Mucosa of stomach (tissue), 1 donor: ENCODE measurements around the gene RAB8B.
"Not testable (repeated sequence)": the region's sequence is repeated elsewhere in the genome, so short reads cannot be mapped to it uniquely, and the experiment has no call there.

Experiments used
- H3K27me3 ChIP-seq: one replicate; pipeline ENCODE4 v1.7.0; 2013; ENCODE audit warnings: mild to moderate bottlenecking, low read length; ENCODE audit not compliant: control insufficient read depth, insufficient read depth
- H3K36me3 ChIP-seq: one replicate; pipeline ENCODE4 v1.7.0; 2013; ENCODE audit warnings: low read length; ENCODE audit not compliant: control insufficient read depth, insufficient read depth
- H3K4me1 ChIP-seq: one replicate; pipeline ENCODE4 v1.7.0; 2013; ENCODE audit warnings: mild to moderate bottlenecking, low read length; ENCODE audit not compliant: control insufficient read depth, insufficient read depth
- H3K4me3 ChIP-seq: one replicate; pipeline ENCODE4 v1.7.0; 2013; ENCODE audit warnings: low read length
- H3K9ac ChIP-seq: one replicate; pipeline ENCODE4 v1.7.0; 2013; ENCODE audit warnings: mild to moderate bottlenecking, low read length, moderate library complexity
- H3K9me3 ChIP-seq: one replicate; pipeline ENCODE4 v1.7.0; 2013; ENCODE audit warnings: mild to moderate bottlenecking, low read length, moderate library complexity; ENCODE audit not compliant: control insufficient read depth
- donor health status: Pancreatic carcinoma.

RAB8B gene

DNA sequence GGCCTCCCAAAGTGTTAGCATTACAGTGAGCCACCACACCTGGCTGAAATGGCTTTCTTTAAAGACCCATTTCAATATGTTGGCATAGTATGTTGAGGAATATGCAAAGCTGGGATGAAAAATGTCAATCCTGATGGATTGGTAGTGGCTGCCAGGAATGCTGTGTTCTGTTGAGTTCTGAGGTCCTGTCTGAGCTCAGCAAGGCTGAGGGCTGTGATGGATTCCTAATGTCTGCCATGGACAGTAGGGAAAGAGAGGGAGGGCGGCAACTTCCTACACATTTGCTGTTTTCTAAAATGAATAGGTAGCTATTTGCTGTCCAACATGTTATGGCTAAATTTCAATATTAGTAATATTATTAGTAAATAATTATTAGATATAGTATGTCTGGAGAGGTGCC is 8.2 kb downstream of the RAB8B start:
- H3K9ac ChIP-seq: no peak overlapping the region
- no peaks in the 10 kb centered on the region for H3K36me3 ChIP-seq
- H3K4me1 ChIP-seq: peaks cover 23% of the 10 kb centered on the region
- no peaks in the 10 kb centered on the region for H3K9me3 ChIP-seq
- no peak overlapping the region for H3K4me3 ChIP-seq
- no peaks in the 10 kb centered on the region for H3K27me3 ChIP-seq

DNA sequence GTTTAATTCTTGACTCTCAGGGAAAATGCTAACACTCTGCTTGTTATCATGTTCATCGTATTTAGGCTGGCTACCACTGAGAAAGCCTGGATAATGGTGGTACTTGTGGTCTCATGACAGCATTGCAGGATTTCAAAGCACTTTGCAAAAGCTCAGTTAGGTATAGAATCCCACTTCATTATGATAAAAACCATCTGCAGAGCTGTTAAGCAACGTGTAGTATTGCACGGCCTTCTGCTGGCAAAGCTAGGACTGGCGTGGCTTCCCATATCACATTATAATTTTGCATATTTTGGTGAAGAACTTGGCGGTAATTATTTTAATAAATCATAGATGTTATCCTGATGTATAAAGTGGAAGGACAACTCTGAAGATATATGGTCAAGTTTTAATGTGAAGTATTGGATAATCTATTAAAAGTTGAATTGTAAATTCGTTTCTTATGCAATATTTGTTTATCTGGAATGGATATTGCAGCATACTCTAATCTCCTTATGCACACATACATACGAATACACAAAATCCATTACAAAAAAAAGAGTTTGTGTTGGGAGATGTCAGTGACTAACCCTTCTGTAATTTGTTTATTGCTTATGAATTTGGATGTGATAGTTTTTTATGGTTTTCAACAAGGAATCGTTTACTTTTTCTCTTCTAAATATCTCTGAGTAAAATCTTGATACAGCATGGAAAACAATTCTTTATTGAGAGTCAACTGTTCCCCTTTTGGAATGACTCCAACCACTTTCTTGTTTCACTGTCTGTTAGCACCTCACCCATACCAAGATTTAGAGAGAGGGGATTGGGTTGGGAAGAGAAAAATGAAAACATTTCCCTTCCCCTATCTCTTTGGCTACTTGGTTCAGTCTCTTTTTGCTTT is 9.2 kb downstream of the RAB8B start:
- no peaks in the 10 kb centered on the region for H3K27me3 ChIP-seq
- H3K9me3 ChIP-seq: no peaks in the 10 kb centered on the region
- no peaks in the 10 kb centered on the region for H3K36me3 ChIP-seq
- H3K4me1 ChIP-seq: peaks cover 32% of the 10 kb centered on the region
- H3K9ac ChIP-seq: no peak overlapping the region
- no peak overlapping the region for H3K4me3 ChIP-seq

DNA sequence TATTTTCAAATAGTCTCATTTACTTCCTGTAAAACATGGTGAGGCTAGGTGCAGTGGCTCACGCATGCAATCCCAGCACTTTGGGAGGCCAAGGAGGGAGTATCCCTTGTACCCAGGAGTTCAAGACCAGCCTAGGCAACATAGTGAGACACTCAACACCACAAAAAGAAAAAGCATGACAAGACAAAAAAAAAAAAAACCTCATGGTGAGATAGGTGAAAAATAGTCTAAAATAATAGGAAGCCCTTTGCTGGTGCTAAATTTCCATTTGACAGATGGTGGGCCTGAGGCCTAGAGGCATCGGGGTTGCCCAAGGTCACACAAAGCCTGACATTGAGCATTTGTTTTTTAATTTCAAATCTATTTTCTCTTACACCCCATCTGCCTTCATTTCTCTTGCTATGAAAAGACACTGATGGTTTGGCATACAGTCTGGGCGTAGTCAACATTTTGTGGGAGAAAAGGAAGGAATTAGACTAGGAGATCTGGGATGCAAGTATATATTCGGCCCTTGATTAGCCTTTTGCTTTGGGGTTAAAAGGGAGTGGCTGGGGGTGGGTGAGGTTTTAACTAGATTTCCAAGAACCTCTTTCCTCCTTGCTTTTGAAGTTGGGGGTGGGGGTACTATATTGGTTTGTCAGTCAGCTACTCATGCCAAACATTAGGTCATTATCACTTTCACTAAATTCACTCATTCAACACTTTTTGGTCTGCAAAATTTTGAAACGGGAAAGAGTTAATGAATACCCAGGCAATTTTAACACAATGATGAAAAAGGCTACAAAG is 11.3 kb downstream of the RAB8B start:
- Histone ChIP-seq H3K27me3 (no peaks in the 10 kb centered on the region), H3K4me1 (peaks cover 32% of the 10 kb centered on the region), H3K9ac (no peak overlapping the region), H3K36me3 (no peaks in the 10 kb centered on the region), H3K9me3 (no peaks in the 10 kb centered on the region), H3K4me3 (no peak overlapping the region)

DNA sequence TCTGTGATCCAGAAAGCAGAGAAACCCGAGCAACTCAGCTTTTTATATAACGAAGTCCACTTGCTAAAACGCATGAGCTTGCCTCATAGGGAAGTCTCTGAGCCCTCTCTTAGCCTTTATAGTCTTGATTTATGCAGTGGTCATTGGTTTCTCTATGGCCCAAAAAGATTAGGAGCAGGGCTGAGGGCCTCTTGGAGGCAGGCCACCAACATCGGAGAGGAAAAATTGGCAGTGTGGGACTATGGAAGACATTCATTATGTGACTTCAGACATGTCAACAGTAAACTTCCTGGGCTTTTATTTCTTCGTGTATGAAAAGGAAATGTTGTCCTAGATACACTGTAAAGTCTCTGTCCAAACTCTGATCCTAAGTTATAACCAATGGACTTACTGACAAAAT is 13.5 kb downstream of the RAB8B start:
- Histone ChIP-seq H3K9me3 (no peaks in the 10 kb centered on the region), H3K9ac (no peak overlapping the region), H3K27me3 (no peaks in the 10 kb centered on the region), H3K36me3 (no peaks in the 10 kb centered on the region), H3K4me1 (peaks cover 32% of the 10 kb centered on the region), H3K4me3 (no peak overlapping the region)

DNA sequence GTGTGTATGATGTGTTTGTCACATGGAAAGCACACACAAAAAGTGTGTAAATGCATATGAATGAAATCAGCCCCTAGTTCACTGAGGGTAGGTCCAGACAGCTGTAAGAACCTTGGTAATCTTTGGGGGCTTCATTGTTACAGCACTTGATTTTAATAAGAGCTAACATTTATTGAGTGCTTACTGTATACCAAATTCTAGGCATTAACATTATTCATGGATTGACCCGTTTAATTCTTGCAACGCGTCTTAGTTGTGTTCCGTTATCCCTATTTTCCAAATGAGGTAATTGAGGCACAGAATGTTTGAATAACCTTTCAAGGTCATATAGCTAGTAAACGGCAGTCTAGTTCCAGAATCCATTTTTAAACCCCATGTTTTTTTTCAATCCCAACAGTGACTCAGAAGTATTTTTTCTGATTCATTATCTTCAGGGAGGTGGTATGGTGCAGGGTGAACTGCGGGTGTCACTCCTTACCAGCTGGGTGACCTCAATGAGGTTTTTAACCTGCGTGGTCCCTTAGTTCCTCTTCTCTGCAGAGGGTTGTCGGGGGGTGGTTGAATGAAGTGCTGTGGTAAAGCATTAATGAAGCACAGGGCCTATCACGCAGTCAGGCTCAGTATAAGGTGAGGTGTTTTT is 14.2 kb downstream of the RAB8B start:
- Histone ChIP-seq H3K4me1 (peaks cover 28% of the 10 kb centered on the region), H3K9ac (no peak overlapping the region), H3K4me3 (no peak overlapping the region), H3K27me3 (no peaks in the 10 kb centered on the region), H3K9me3 (no peaks in the 10 kb centered on the region), H3K36me3 (no peaks in the 10 kb centered on the region)

DNA sequence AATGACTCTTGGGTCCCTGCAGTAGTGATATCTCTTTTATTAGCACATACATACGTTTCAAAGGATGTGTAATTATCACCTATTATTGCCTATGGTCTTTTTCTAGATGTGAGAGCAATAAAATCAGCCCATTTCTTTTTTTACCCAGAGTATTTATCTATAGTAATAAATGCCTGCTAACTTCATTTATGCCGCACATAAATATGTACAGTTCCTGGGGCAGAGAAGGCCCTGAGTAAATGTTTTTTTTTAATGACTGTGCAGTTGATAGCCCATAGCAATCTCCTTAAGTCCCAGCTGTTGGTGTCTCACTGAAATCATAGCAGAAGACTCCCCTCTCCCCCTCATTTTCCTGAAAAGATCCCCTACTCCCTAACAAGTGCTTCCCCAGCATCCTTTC is 16.7 kb downstream of the RAB8B start:
- Histone ChIP-seq H3K9ac (no peak overlapping the region), H3K4me3 (no peak overlapping the region), H3K9me3 (no peaks in the 10 kb centered on the region), H3K4me1 (peaks cover 33% of the 10 kb centered on the region), H3K36me3 (no peaks in the 10 kb centered on the region), H3K27me3 (no peaks in the 10 kb centered on the region)

DNA sequence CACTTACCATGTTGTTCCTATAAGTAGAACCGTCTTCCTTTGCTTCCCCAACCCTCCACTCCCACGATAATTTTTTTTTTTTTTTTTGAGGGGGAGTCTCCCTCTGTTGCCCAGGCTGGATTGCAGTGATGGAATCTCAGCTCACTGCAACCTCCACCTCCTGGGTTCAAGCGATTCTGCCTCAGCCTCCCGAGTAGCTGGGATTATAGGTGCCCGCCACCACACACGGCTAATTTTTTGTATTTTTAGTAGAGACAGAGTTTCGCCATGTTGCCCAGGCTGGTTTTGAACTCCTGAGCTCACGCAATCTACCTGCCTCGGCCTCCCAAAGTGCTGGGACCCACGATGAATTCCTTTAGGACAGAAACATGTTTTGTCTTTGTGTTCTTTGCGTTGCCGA is 19.4 kb downstream of the RAB8B start:
- H3K9ac ChIP-seq, H3K27me3 ChIP-seq, H3K9me3 ChIP-seq, H3K4me3 ChIP-seq, H3K36me3 ChIP-seq: not testable (repeated sequence)
- H3K4me1 ChIP-seq: peaks cover 39% of the 10 kb centered on the region

DNA sequence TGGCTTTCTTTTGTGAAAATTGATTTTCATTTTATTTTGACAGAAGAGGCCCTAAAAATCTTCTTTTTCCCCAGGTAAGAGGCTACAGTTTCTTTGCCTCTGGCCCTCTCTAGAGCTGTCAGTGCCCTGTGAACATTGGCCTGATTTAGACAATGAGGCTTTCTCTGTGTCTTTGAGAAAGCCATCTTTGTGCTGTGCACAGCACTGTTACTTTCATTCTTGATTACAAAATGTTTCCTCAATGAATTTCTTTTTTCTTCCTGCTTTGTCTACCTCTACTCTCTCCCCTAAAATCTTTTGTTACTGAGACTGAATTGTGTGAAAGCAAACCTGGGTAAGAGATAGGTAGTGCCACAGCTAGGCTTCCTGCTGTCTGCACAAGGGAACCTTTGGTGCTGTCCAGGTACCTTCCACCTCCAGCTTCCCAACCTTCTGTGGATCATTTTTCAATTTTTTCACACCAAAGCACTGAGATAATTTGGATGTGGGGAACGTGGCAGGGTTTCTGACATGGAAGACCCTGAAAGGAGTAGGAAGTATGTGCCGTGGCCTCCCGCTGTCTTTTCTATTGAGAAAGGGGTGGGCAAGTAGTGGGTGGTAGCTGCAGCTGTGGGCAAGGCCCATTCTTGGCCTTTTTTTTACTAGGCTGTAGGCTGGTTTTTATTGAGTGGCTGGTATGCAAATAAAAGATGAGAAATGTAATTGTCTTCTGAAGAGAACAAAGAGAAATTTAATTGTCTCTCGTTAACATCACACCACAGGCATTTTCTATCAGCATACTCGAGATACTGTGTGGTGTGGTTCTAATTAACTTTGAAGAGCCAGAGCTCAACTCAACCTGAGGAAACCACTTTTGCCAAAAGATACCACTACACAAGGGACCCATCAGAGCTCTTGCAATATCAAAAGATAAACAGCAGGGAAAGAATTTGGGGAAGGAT is 21.0 kb downstream of the RAB8B start:
- no peaks in the 10 kb centered on the region for H3K9me3 ChIP-seq
- H3K9ac ChIP-seq: no peak overlapping the region
- H3K27me3 ChIP-seq: no peaks in the 10 kb centered on the region
- peaks cover 34% of the 10 kb centered on the region for H3K4me1 ChIP-seq
- no peak overlapping the region for H3K4me3 ChIP-seq
- no peaks in the 10 kb centered on the region for H3K36me3 ChIP-seq

DNA sequence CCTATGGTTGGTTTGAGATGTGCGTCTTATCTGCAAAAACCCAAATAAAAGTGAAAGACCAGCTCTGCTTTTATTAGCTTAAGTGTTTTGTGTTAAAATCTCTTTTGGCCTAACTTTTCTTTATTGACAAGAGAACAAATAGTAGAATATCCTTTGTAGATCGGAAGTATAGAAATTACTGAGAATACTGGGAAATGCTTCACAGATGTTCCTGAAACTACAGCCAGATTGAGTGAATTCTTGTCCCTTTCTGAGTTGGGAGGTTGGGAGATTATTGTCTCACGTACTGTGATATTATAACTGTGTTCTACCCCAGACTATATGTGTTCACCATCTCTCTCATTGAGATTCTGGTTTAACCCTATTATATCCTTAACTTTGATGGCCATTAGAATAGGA is 21.7 kb downstream of the RAB8B start:
- no peaks in the 10 kb centered on the region for H3K9me3 ChIP-seq
- H3K4me3 ChIP-seq: no peak overlapping the region
- H3K27me3 ChIP-seq: no peaks in the 10 kb centered on the region
- peaks cover 34% of the 10 kb centered on the region for H3K4me1 ChIP-seq
- H3K9ac ChIP-seq: no peak overlapping the region
- no peaks in the 10 kb centered on the region for H3K36me3 ChIP-seq

DNA sequence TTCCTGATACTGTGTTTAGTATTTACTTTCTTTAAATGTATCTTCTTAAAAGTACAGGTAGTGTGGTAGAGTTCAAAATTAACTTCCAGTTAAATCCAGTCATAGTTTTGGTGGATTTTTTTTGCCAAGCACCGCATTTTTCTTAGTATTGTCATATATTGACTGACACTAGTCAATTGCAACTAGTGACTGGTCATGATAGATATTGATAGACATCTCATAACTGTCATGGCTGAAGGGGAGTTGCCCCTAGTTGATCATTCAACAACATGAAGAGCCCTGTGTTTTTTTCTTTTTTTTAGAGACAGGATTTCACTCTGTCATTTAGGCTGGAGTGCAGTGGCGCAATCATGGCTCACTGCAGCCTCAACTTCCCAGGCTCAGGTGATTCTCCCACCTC is 22.1 kb downstream of the RAB8B start:
- Histone ChIP-seq H3K4me3 (no peak overlapping the region), H3K27me3 (no peaks in the 10 kb centered on the region), H3K4me1 (peaks cover 34% of the 10 kb centered on the region), H3K36me3 (no peaks in the 10 kb centered on the region), H3K9me3 (no peaks in the 10 kb centered on the region), H3K9ac (no peak overlapping the region)
